IMR-90 (cell line): ENCODE data around the gene ZNF318. TPM values are rescaled to one million over a fixed set of nuclear protein-coding genes. Genes with fewer than 3 reads are reported as not detected.

Experiments used
- ATAC-seq: fragments of 200-7000 bp; cut with Tn5 transposase; 2 replicates; pipeline ENCODE4 v1.9.1; 2020; ENCODE audit warnings: low read depth, mild to moderate bottlenecking, moderate library complexity
- BruUV-seq: library from RNA; stranded (reverse); fragments of 400-500 nt; replicated peaks from 2 replicates; lab custom pipeline; 2021; lab: Mats Ljungman, UMichigan
- CTCF ChIA-PET: fragments of 300-600 bp; formaldehyde crosslinking; extraction: SDS; loops from one replicate; lab custom pipeline; 2021; ENCODE audit warnings: antibody characterized with exemption; lab: Yijun Ruan, JAX
- POLR2A ChIA-PET: fragments of 300-600 bp; sonication (Branson Sonifier 250); formaldehyde crosslinking; loops from one replicate; lab custom pipeline; 2022; ENCODE audit warnings: antibody characterized with exemption; ENCODE audit not compliant: unreplicated experiment; lab: Charles Lee
- DNase-seq: peaks from one replicate; pipeline ENCODE4 v3.0.0; 2013
- H2AFZ ChIP-seq: replicated peaks from 2 replicates; pipeline ENCODE3; 2013; ENCODE audit warnings: low read length, mild to moderate bottlenecking; ENCODE audit not compliant: poor library complexity
- H2AK5ac ChIP-seq: 2 replicates; pipeline ENCODE4 v1.6.1; 2013; ENCODE audit warnings: low read depth, low read length, inconsistent platforms
- H2AK9ac ChIP-seq: replicated peaks from 2 replicates; pipeline ENCODE3; 2013; ENCODE audit warnings: mild to moderate bottlenecking, low read depth, low read length, moderate library complexity; ENCODE audit not compliant: poor library complexity
- H2BK120ac ChIP-seq: 2 replicates; pipeline ENCODE4 v1.6.1; 2013; ENCODE audit warnings: low read depth, low read length, inconsistent platforms
- H2BK15ac ChIP-seq: 3 replicates; pipeline ENCODE4 v1.6.1; 2013; ENCODE audit warnings: low read depth, low read length, inconsistent platforms
- H2BK20ac ChIP-seq: 2 replicates; pipeline ENCODE4 v1.6.1; 2013; ENCODE audit warnings: low read depth, mild to moderate bottlenecking, inconsistent platforms, low read length, moderate library complexity
- H2BK5ac ChIP-seq: 2 replicates; pipeline ENCODE4 v1.6.1; 2013; ENCODE audit warnings: mild to moderate bottlenecking, low read depth, low read length, inconsistent platforms; ENCODE audit not compliant: poor library complexity, severe bottlenecking
- H3K14ac ChIP-seq: replicated peaks from 2 replicates; pipeline ENCODE4 v1.6.1; 2013; ENCODE audit warnings: low read depth, low read length, inconsistent platforms
- H3K18ac ChIP-seq: 2 replicates; pipeline ENCODE4 v1.6.1; 2013; ENCODE audit warnings: low read depth, low read length, control low read depth
- H3K23ac ChIP-seq: 2 replicates; pipeline ENCODE4 v1.6.1; 2013; ENCODE audit warnings: low read depth, low read length, inconsistent platforms
- H3K27ac ChIP-seq: 2 replicates; pipeline ENCODE4 v1.5.1; 2013; ENCODE audit warnings: mild to moderate bottlenecking, control low read depth, low read length; ENCODE audit not compliant: insufficient read depth
- H3K27me3 ChIP-seq: 2 replicates; pipeline ENCODE4 v1.6.1; 2013; ENCODE audit warnings: low read length; ENCODE audit not compliant: control insufficient read depth, insufficient read depth
- H3K36me3 ChIP-seq: 2 replicates; pipeline ENCODE4 v1.6.1; 2013; ENCODE audit warnings: low read length, mixed read lengths; ENCODE audit not compliant: control insufficient read depth, insufficient read depth
- H3K4ac ChIP-seq: 2 replicates; pipeline ENCODE4 v1.6.1; 2013; ENCODE audit warnings: low read depth, low read length, inconsistent platforms
- H3K4me1 ChIP-seq: 2 replicates; pipeline ENCODE4 v1.6.1; 2013; ENCODE audit warnings: low read length, mixed read lengths; ENCODE audit not compliant: control insufficient read depth, insufficient read depth
- H3K4me2 ChIP-seq: 2 replicates; pipeline ENCODE4 v1.6.1; 2013; ENCODE audit warnings: low read depth, mild to moderate bottlenecking, control low read depth, low read length, moderate library complexity
- H3K4me3 ChIP-seq: 2 replicates; pipeline ENCODE4 v1.5.1; 2013; ENCODE audit warnings: low read depth, mild to moderate bottlenecking, control low read depth, low read length, moderate library complexity; ENCODE audit not compliant: insufficient read depth
- H3K56ac ChIP-seq: 2 replicates; pipeline ENCODE4 v1.6.1; 2013; ENCODE audit warnings: low read length, inconsistent platforms; ENCODE audit not compliant: insufficient read depth; ENCODE audit errors: extremely low read depth
- H3K79me1 ChIP-seq, 2 experiments: 2 replicates each; pipeline ENCODE4 v1.6.1; 2013; ENCODE audit warnings: low read length in 2 of 2, inconsistent platforms in 1 of 2, low read depth in 1 of 2
- H3K9ac ChIP-seq: 2 replicates; pipeline ENCODE4 v1.6.1; 2013; ENCODE audit warnings: low read depth, low read length, control low read depth
- H3K9me1 ChIP-seq: 2 replicates; pipeline ENCODE4 v1.6.1; 2013; ENCODE audit warnings: low read length, inconsistent platforms; ENCODE audit not compliant: insufficient read depth
- H3K9me3 ChIP-seq: 2 replicates; pipeline ENCODE4 v1.6.1; 2013; ENCODE audit warnings: low read length; ENCODE audit not compliant: control insufficient read depth, insufficient read depth
- H4K20me1 ChIP-seq: 2 replicates; pipeline ENCODE4 v1.6.1; 2013; ENCODE audit warnings: low read length, inconsistent platforms; ENCODE audit not compliant: insufficient read depth
- H4K5ac ChIP-seq: 2 replicates; pipeline ENCODE4 v1.6.1; 2013; ENCODE audit warnings: mild to moderate bottlenecking, low read depth, low read length, control low read depth
- H4K8ac ChIP-seq, 2 experiments: 2 replicates each; pipeline ENCODE4 v1.6.1; 2013; ENCODE audit warnings: low read depth in 2 of 2, low read length in 2 of 2, control low read depth in 1 of 2, inconsistent platforms in 1 of 2
- H4K91ac ChIP-seq: 2 replicates; pipeline ENCODE4 v1.6.1; 2013; ENCODE audit warnings: low read depth, low read length, inconsistent platforms; ENCODE audit not compliant: insufficient read depth
- BHLHE40 ChIP-seq: fragments of 150-350 bp; IDR thresholded peaks from 2 replicates; pipeline ENCODE4 v1.6.1; 2016; ENCODE audit warnings: mild to moderate bottlenecking, low read depth, low read length
- CEBPB ChIP-seq: IDR thresholded peaks from 2 replicates; pipeline ENCODE4 v1.6.1; 2012; ENCODE audit warnings: low read depth, low read length, improper control_type of control experiment
- CHD1 ChIP-seq: IDR thresholded peaks from 2 replicates; pipeline ENCODE4 v1.6.1; 2012; ENCODE audit warnings: low read depth, low read length, improper control_type of control experiment
- CTCF ChIP-seq: conservative IDR thresholded peaks from 2 replicates; pipeline ENCODE4 v1.5.1; 2012; ENCODE audit warnings: mild to moderate bottlenecking, low read depth, low read length, improper control_type of control experiment
- FOS ChIP-seq: fragments of 150-350 bp; IDR thresholded peaks from 2 replicates; pipeline ENCODE4 v1.6.1; 2016; ENCODE audit warnings: low read depth, low read length
- MAFK ChIP-seq: IDR thresholded peaks from 2 replicates; pipeline ENCODE4 v1.6.1; 2012; ENCODE audit warnings: low read depth, low read length, improper control_type of control experiment
- MAZ ChIP-seq: IDR thresholded peaks from 2 replicates; pipeline ENCODE4 v1.6.1; 2012; ENCODE audit warnings: low read depth, mild to moderate bottlenecking, low read length, improper control_type of control experiment, moderate library complexity, borderline replicate concordance
- MXI1 ChIP-seq: IDR thresholded peaks from 2 replicates; pipeline ENCODE4 v1.6.1; 2012; ENCODE audit warnings: low read depth, mild to moderate bottlenecking, low read length, moderate library complexity, borderline replicate concordance
- NFE2L2 ChIP-seq: fragments of 150-350 bp; IDR thresholded peaks from 2 replicates; pipeline ENCODE4 v1.6.1; 2016; ENCODE audit warnings: low read depth, mild to moderate bottlenecking, low read length
- POLR2A ChIP-seq: IDR thresholded peaks from 2 replicates; pipeline ENCODE4 v1.6.1; 2012; ENCODE audit warnings: mild to moderate bottlenecking, low read depth, low read length
- RAD21 ChIP-seq: IDR thresholded peaks from 2 replicates; pipeline ENCODE4 v1.6.1; 2012; ENCODE audit warnings: low read length, improper control_type of control experiment
- RCOR1 ChIP-seq: IDR thresholded peaks from 2 replicates; pipeline ENCODE4 v1.6.1; 2012; ENCODE audit warnings: mild to moderate bottlenecking, low read length, improper control_type of control experiment; ENCODE audit not compliant: insufficient replicate concordance
- RFX5 ChIP-seq: IDR thresholded peaks from 2 replicates; pipeline ENCODE4 v1.8.0; 2012; ENCODE audit warnings: low read depth, mild to moderate bottlenecking, low read length, moderate library complexity
- SMC3 ChIP-seq: fragments of 150-350 bp; IDR thresholded peaks from 2 replicates; pipeline ENCODE4 v1.6.1; 2016; ENCODE audit warnings: low read depth, mild to moderate bottlenecking, antibody characterized with exemption, low read length, moderate library complexity
- USF2 ChIP-seq: fragments of 150-350 bp; IDR thresholded peaks from 2 replicates; pipeline ENCODE4 v1.6.1; 2017; ENCODE audit warnings: mild to moderate bottlenecking, antibody characterized with exemption, low read length, low read depth
- WGBS, 2 experiments: methylation state at CpG; one replicate each; pipeline versions ENCODE4 v1.1.5 to v1.1.7; 2013; ENCODE audit warnings: missing lambda C conversion rate in 2 of 2; ENCODE audit not compliant: insufficient read length in 1 of 2; ENCODE audit errors: extremely low coverage in 2 of 2; 5-methylcytosine and 5-hydroxymethylcytosine counted together
- dilution Hi-C: fragments of 300-500 bp; cut with HindIII; formaldehyde crosslinking; loops from one replicate; pipeline ENCODE4 v1.14.3; 2018; ENCODE audit warnings: low sequenced_read_pairs; ENCODE audit not compliant: unreplicated experiment
- in situ Hi-C: fragments of 300-500 bp; cut with MboI; formaldehyde crosslinking; loops from 3 replicates; pipeline ENCODE4 v1.14.3; 2019; ENCODE audit warnings: low sequenced_read_pairs, inconsistent platforms, mixed read lengths
- intact Hi-C: fragments of 100-400 bp; cut with micrococcal nuclease; formaldehyde crosslinking; loops from 2 replicates; pipeline ENCODE4 v1.10.0; 2022
- polyA plus RNA-seq, 3 experiments: library from polyadenylated mRNA; depleted of rRNA; stranded (reverse); fragments of >200 nt; gene quantifications; 2 replicates each; pipeline ENCODE4 v1.2.3, GENCODE V29; 2012; ENCODE audit warnings: low replicate concordance in 1 of 3
- total RNA-seq: library from RNA; depleted of rRNA; stranded (reverse); fragments of >200 nt; gene quantifications from 2 replicates; pipeline ENCODE4 v1.2.3, GENCODE V29; 2012
- TF ChIP-seq, protein P1 (sequence below): fragments of 150-350 bp; IDR thresholded peaks from 2 replicates; pipeline ENCODE4 v1.6.1; 2016; ENCODE audit warnings: low read depth, mild to moderate bottlenecking, low read length, moderate library complexity, borderline replicate concordance

Gene ZNF318
- total and polyA plus RNA-seq, 2 of the 4 experiments (the other 2 are of a cell fraction), result 5.7 to 6.6 TPM

GRCh38 chr6:43413002-43413401 is 43.6 kb upstream of the ZNF318 start:
- H3K9me1 ChIP-seq, result no peaks in the 10 kb centered on the region
- H2BK20ac ChIP-seq, result no peak overlapping the region
- peaks cover 29% of the 10 kb centered on the region for H3K27me3 ChIP-seq
- no peak overlapping the region for H3K9ac ChIP-seq
- no peak overlapping the region for H3K4ac ChIP-seq
- H2BK120ac ChIP-seq, result no peak overlapping the region
- no peak overlapping the region for H3K56ac ChIP-seq
- intact Hi-C loops (no loop called here), dilution Hi-C loops (no loop called here), in situ Hi-C loops (no loop called here)
- H3K79me1 ChIP-seq, result no peaks in the 10 kb centered on the region
- H3K36me3 ChIP-seq, result no peaks in the 10 kb centered on the region
- no peak overlapping the region for H3K18ac ChIP-seq
- no peaks in the 10 kb centered on the region; the same call in 1 of the 2 replicates for H3K9me3 ChIP-seq
- ChIA-PET CTCF (no interaction called here), POLR2A (no interaction called here)
- no peak overlapping the region for H3K23ac ChIP-seq
- H4K20me1 ChIP-seq, result no peaks in the 10 kb centered on the region
- H2AFZ ChIP-seq, result no peak overlapping the region
- H4K8ac ChIP-seq, result no peak overlapping the region
- H3K14ac ChIP-seq, result no peak overlapping the region
- no peak overlapping the region for H4K91ac ChIP-seq
- TF ChIP-seq MXI1, result no peak
- TF ChIP-seq CTCF, result no peak
- no peak for TF ChIP-seq CEBPB
- TF ChIP-seq RCOR1, result no peak
- no peak for TF ChIP-seq BHLHE40
- TF ChIP-seq FOS, result no peak
- no peak for TF ChIP-seq NFE2L2
- TF ChIP-seq POLR2A, result no peak
- TF ChIP-seq MAZ, result no peak
- TF ChIP-seq SMC3, result no peak
- TF ChIP-seq USF2, result no peak
- no peak for TF ChIP-seq RFX5
- TF ChIP-seq, protein P1, sequence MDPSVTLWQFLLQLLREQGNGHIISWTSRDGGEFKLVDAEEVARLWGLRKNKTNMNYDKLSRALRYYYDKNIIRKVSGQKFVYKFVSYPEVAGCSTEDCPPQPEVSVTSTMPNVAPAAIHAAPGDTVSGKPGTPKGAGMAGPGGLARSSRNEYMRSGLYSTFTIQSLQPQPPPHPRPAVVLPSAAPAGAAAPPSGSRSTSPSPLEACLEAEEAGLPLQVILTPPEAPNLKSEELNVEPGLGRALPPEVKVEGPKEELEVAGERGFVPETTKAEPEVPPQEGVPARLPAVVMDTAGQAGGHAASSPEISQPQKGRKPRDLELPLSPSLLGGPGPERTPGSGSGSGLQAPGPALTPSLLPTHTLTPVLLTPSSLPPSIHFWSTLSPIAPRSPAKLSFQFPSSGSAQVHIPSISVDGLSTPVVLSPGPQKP, result no peak
- no peak for TF ChIP-seq RAD21
- TF ChIP-seq MAFK, result no peak
- no peak for TF ChIP-seq CHD1
- H2BK5ac ChIP-seq, result no peak overlapping the region
- ATAC-seq (no peak), DNase-seq (no peak)
- H2AK5ac ChIP-seq, result no peak overlapping the region
- no peaks in the 10 kb centered on the region for H3K4me1 ChIP-seq
- H3K4me3 ChIP-seq, result no peak overlapping the region
- no peak overlapping the region for H3K27ac ChIP-seq
- no peak overlapping the region for H3K4me2 ChIP-seq
- no peak overlapping the region for H2BK15ac ChIP-seq
- no TSS peak for BruUV-seq
- H2AK9ac ChIP-seq, result no peak overlapping the region
- WGBS, 2 experiments, result no CpG with 5 or more reads among the region's 2 CpGs
- no peak overlapping the region for H4K5ac ChIP-seq
